Testis (tissue), 2 donors: Measurements from ENCODE around the gene EMILIN2.

Source experiments
- CTCF ChIP-seq, 3 experiments: fragments of 450-650 bp in 2 of 3; fragments of 200-600 bp in 1 of 3; sonication (generic) in 1 of 3; IDR thresholded peaks; one replicate each; pipeline ENCODE4 v1.5.1; 2016 to 2019; ENCODE audit warnings: antibody characterized with exemption in 3 of 3, mild to moderate bottlenecking in 2 of 3, moderate library complexity in 1 of 3
- POLR2A ChIP-seq: fragments of 450-650 bp; IDR thresholded peaks from one replicate; pipeline ENCODE4 v1.6.1; 2017; ENCODE audit warnings: antibody characterized with exemption, mild to moderate bottlenecking, moderate library complexity

GRCh38 chr18:2881088-2881839 is 34.5 kb downstream of the EMILIN2 start:
- TF ChIP-seq CTCF (IDR thresholded peaks at IDR 0.05) (no peak), POLR2A (no peak)
